GM18873 (cell line): ENCODE measurements around the gene STIM1.

Experiments used
- ATAC-seq: cut with Tn5 transposase; IDR thresholded peaks from one replicate; pipeline ENCODE4 v1.9.1; 2021; ENCODE audit warnings: mild to moderate bottlenecking, moderate library complexity, moderate number of reproducible peaks; ENCODE audit not compliant: unreplicated experiment, low FRiP score

Gene STIM1

GRCh38 chr11:3964935-3965604 lies 109.6 kb downstream of the STIM1 start:
- no peak for ATAC-seq

- no peak for ATAC-seq
Measured at GRCh38 chr11:3967695-3968094, 112.2 kb downstream of the STIM1 start.

GRCh38 chr11:3969200-3969599 lies 113.7 kb downstream of the STIM1 start:
- ATAC-seq: no peak

- ATAC-seq: no peak
Measured at GRCh38 chr11:3969613-3970012, 114.1 kb downstream of the STIM1 start.

GRCh38 chr11:3970108-3970507 lies 114.6 kb downstream of the STIM1 start:
- ATAC-seq: no peak

- ATAC-seq: no peak
Measured at GRCh38 chr11:3971756-3972404, 116.4 kb downstream of the STIM1 start.

GRCh38 chr11:3972431-3972830 lies 117.0 kb downstream of the STIM1 start:
- no peak for ATAC-seq

GRCh38 chr11:3977078-3977477 lies 121.6 kb downstream of the STIM1 start:
- no peak for ATAC-seq

GRCh38 chr11:3981084-3981633 lies 125.7 kb downstream of the STIM1 start:
- no peak for ATAC-seq

- no peak for ATAC-seq
Measured at GRCh38 chr11:3982431-3982830, 127.0 kb downstream of the STIM1 start.

GRCh38 chr11:3983101-3983500 lies 127.6 kb downstream of the STIM1 start:
- no peak for ATAC-seq

GRCh38 chr11:3984896-3985295 lies 129.4 kb downstream of the STIM1 start:
- ATAC-seq: no peak

- ATAC-seq: no peak
Measured at GRCh38 chr11:3985631-3986030, 130.2 kb downstream of the STIM1 start.

GRCh38 chr11:3986301-3986700 lies 130.8 kb downstream of the STIM1 start:
- no peak for ATAC-seq

GRCh38 chr11:3989276-3989920 lies 133.9 kb downstream of the STIM1 start:
- ATAC-seq: no peak

GRCh38 chr11:3989921-3990290 lies 134.4 kb downstream of the STIM1 start:
- ATAC-seq: no peak

- ATAC-seq: no peak
Measured at GRCh38 chr11:3990406-3990805, 134.9 kb downstream of the STIM1 start.

GRCh38 chr11:3992964-3993363 lies 137.5 kb downstream of the STIM1 start:
- no peak for ATAC-seq

- no peak for ATAC-seq
Measured at GRCh38 chr11:3994030-3994640, 138.7 kb downstream of the STIM1 start.

GRCh38 chr11:3995307-3995706 lies 139.8 kb downstream of the STIM1 start:
- no peak for ATAC-seq

GRCh38 chr11:3995949-3996554 lies 140.6 kb downstream of the STIM1 start:
- ATAC-seq: no peak
